Measurements from ENCODE around the gene ANKRD16. TPM values are rescaled to one million over a fixed set of nuclear protein-coding genes. Genes with fewer than 3 reads are reported as not detected.

ANKRD16 gene
- total and polyA plus RNA-seq, 2 experiments from 2014 or later: 6.4 to 16.1 TPM

DNA sequence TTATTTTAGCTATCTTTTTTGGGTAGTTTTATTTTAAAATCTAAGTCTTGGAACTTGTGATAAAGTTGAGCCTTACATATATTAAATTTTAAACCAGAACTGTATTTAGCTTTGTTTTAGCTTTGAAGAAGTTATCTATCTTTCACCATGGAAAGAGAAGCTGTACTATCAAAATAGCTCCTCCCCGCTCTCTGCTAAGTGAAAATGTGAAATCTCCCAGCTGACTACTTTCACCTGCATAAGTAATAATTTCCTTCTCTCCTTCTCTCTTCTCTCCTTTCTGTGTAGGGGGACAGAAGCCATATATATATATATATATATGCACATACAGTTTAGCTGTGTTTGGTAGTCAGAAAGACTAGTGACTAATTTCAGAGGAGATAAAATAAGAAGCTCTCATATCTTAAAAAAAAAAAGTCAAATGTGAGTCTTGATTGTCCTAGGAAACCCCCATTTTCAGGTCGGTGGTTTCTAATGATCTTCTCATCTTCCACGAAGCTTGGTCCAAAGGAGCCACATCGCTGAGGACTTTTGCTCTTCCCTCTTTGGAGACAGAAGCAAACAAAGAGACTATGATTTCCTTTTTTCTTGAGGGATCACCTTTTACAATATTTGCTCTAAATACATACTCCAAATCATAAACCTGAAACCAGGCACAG is 45.9 kb downstream of the ANKRD16 start (continued):
- TF ChIP-seq, protein P1, sequence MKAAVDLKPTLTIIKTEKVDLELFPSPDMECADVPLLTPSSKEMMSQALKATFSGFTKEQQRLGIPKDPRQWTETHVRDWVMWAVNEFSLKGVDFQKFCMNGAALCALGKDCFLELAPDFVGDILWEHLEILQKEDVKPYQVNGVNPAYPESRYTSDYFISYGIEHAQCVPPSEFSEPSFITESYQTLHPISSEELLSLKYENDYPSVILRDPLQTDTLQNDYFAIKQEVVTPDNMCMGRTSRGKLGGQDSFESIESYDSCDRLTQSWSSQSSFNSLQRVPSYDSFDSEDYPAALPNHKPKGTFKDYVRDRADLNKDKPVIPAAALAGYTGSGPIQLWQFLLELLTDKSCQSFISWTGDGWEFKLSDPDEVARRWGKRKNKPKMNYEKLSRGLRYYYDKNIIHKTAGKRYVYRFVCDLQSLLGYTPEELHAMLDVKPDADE (IDR thresholded peaks at IDR 0.05): no peak
- no peak for TF ChIP-seq EZH2phosphoT487 (IDR thresholded peaks at IDR 0.05; ENCODE audit: unreplicated experiment)
- TF ChIP-seq STAT1 (IDR thresholded peaks at IDR 0.05; ENCODE audit: unreplicated experiment): no peak
- no peak for TF ChIP-seq EZH2 (IDR thresholded peaks at IDR 0.05; ENCODE audit: low read depth, unreplicated experiment)
- TF ChIP-seq, protein P2, sequence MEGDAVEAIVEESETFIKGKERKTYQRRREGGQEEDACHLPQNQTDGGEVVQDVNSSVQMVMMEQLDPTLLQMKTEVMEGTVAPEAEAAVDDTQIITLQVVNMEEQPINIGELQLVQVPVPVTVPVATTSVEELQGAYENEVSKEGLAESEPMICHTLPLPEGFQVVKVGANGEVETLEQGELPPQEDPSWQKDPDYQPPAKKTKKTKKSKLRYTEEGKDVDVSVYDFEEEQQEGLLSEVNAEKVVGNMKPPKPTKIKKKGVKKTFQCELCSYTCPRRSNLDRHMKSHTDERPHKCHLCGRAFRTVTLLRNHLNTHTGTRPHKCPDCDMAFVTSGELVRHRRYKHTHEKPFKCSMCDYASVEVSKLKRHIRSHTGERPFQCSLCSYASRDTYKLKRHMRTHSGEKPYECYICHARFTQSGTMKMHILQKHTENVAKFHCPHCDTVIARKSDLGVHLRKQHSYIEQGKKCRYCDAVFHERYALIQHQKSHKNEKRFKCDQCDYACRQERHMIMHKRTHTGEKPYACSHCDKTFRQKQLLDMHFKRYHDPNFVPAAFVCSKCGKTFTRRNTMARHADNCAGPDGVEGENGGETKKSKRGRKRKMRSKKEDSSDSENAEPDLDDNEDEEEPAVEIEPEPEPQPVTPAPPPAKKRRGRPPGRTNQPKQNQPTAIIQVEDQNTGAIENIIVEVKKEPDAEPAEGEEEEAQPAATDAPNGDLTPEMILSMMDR (conservative IDR thresholded peaks at IDR 0.05; ENCODE audit: low read depth in 2 of 2): no peak

DNA sequence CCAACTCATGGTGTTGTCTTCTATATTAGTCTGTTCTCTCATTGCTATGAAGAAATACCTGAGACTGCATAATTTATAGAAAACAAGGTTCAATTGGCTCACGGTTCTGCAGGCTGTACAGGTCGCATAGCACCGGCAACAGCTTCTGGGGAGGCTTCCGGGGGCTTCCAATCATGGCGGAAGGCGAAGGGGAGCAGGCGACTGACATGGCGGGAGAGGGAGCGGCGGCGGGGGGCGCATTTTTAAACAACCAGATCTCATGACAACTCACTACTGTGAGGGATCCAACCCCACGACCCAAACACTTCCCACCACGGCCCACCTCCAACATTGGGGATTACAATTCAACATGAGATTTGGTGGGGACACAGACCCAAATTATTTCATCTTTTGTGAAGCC is 47.7 kb downstream of the ANKRD16 start:
- no peak for DNase-seq (ENCODE audit: low spot score)
- H3F3A ChIP-seq (replicated peaks; ENCODE audit: low read depth): no peaks in the 10 kb centered on the region
- H3K27me3 Mint-ChIP-seq (ENCODE audit: insufficient read depth, low read depth, poor library complexity): peaks cover 8% of the 10 kb centered on the region
- no peak overlapping the region for H3K4me3 Mint-ChIP-seq
- no peak overlapping the region for H3K27ac ChIP-seq (ENCODE audit: low read depth)
- H3K9me3 Mint-ChIP-seq: no peaks in the 10 kb centered on the region
- no peaks in the 10 kb centered on the region for H3K79me2 ChIP-seq (replicated peaks; ENCODE audit: insufficient read depth)
- H3K4me3 ChIP-seq: no peak overlapping the region
- H4K20me1 ChIP-seq (replicated peaks; ENCODE audit: insufficient read depth): no peaks in the 10 kb centered on the region
- 0 out of 2 replicates have a peak, but pooled peaks cover 3% of the 10 kb centered on the region for H3K4me1 ChIP-seq (ENCODE audit: insufficient read depth)
- peaks cover 5% of the 10 kb centered on the region; the same call in 2 of the 3 replicates for H3K4me1 Mint-ChIP-seq
- H2AFZ ChIP-seq: no peak overlapping the region
- no peak overlapping the region for H3K4me2 ChIP-seq
- no peaks in the 10 kb centered on the region for H3K27me3 ChIP-seq (ENCODE audit: insufficient read depth)
- ATAC-seq: no peak
- no peak overlapping the region for H3K27ac Mint-ChIP-seq
- no peaks in the 10 kb centered on the region for H3K9me2 ChIP-seq (ENCODE audit: insufficient read depth)
- H3K36me3 Mint-ChIP-seq (ENCODE audit: low read depth): no peaks in the 10 kb centered on the region
- H3K36me3 ChIP-seq (ENCODE audit: insufficient read depth): no peaks in the 10 kb centered on the region
- TF ChIP-seq ZNF114 (CRISPR knock-in tag; IDR thresholded peaks at IDR 0.05): no peak
- no peak for TF ChIP-seq CREB1 (CRISPR knock-in tag; IDR thresholded peaks at IDR 0.05; ENCODE audit: low read depth)
- TF ChIP-seq EZH2 (IDR thresholded peaks at IDR 0.05; ENCODE audit: low read depth, unreplicated experiment): no peak
- TF ChIP-seq, protein P3, sequence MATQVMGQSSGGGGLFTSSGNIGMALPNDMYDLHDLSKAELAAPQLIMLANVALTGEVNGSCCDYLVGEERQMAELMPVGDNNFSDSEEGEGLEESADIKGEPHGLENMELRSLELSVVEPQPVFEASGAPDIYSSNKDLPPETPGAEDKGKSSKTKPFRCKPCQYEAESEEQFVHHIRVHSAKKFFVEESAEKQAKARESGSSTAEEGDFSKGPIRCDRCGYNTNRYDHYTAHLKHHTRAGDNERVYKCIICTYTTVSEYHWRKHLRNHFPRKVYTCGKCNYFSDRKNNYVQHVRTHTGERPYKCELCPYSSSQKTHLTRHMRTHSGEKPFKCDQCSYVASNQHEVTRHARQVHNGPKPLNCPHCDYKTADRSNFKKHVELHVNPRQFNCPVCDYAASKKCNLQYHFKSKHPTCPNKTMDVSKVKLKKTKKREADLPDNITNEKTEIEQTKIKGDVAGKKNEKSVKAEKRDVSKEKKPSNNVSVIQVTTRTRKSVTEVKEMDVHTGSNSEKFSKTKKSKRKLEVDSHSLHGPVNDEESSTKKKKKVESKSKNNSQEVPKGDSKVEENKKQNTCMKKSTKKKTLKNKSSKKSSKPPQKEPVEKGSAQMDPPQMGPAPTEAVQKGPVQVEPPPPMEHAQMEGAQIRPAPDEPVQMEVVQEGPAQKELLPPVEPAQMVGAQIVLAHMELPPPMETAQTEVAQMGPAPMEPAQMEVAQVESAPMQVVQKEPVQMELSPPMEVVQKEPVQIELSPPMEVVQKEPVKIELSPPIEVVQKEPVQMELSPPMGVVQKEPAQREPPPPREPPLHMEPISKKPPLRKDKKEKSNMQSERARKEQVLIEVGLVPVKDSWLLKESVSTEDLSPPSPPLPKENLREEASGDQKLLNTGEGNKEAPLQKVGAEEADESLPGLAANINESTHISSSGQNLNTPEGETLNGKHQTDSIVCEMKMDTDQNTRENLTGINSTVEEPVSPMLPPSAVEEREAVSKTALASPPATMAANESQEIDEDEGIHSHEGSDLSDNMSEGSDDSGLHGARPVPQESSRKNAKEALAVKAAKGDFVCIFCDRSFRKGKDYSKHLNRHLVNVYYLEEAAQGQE (IDR thresholded peaks at IDR 0.05; ENCODE audit: unreplicated experiment): no peak
- TF ChIP-seq JUNB (IDR thresholded peaks at IDR 0.05; ENCODE audit: unreplicated experiment): no peak
- no peak for TF ChIP-seq NANOG (IDR thresholded peaks at IDR 0.05; ENCODE audit: borderline replicate concordance)
- TF ChIP-seq, protein P4, sequence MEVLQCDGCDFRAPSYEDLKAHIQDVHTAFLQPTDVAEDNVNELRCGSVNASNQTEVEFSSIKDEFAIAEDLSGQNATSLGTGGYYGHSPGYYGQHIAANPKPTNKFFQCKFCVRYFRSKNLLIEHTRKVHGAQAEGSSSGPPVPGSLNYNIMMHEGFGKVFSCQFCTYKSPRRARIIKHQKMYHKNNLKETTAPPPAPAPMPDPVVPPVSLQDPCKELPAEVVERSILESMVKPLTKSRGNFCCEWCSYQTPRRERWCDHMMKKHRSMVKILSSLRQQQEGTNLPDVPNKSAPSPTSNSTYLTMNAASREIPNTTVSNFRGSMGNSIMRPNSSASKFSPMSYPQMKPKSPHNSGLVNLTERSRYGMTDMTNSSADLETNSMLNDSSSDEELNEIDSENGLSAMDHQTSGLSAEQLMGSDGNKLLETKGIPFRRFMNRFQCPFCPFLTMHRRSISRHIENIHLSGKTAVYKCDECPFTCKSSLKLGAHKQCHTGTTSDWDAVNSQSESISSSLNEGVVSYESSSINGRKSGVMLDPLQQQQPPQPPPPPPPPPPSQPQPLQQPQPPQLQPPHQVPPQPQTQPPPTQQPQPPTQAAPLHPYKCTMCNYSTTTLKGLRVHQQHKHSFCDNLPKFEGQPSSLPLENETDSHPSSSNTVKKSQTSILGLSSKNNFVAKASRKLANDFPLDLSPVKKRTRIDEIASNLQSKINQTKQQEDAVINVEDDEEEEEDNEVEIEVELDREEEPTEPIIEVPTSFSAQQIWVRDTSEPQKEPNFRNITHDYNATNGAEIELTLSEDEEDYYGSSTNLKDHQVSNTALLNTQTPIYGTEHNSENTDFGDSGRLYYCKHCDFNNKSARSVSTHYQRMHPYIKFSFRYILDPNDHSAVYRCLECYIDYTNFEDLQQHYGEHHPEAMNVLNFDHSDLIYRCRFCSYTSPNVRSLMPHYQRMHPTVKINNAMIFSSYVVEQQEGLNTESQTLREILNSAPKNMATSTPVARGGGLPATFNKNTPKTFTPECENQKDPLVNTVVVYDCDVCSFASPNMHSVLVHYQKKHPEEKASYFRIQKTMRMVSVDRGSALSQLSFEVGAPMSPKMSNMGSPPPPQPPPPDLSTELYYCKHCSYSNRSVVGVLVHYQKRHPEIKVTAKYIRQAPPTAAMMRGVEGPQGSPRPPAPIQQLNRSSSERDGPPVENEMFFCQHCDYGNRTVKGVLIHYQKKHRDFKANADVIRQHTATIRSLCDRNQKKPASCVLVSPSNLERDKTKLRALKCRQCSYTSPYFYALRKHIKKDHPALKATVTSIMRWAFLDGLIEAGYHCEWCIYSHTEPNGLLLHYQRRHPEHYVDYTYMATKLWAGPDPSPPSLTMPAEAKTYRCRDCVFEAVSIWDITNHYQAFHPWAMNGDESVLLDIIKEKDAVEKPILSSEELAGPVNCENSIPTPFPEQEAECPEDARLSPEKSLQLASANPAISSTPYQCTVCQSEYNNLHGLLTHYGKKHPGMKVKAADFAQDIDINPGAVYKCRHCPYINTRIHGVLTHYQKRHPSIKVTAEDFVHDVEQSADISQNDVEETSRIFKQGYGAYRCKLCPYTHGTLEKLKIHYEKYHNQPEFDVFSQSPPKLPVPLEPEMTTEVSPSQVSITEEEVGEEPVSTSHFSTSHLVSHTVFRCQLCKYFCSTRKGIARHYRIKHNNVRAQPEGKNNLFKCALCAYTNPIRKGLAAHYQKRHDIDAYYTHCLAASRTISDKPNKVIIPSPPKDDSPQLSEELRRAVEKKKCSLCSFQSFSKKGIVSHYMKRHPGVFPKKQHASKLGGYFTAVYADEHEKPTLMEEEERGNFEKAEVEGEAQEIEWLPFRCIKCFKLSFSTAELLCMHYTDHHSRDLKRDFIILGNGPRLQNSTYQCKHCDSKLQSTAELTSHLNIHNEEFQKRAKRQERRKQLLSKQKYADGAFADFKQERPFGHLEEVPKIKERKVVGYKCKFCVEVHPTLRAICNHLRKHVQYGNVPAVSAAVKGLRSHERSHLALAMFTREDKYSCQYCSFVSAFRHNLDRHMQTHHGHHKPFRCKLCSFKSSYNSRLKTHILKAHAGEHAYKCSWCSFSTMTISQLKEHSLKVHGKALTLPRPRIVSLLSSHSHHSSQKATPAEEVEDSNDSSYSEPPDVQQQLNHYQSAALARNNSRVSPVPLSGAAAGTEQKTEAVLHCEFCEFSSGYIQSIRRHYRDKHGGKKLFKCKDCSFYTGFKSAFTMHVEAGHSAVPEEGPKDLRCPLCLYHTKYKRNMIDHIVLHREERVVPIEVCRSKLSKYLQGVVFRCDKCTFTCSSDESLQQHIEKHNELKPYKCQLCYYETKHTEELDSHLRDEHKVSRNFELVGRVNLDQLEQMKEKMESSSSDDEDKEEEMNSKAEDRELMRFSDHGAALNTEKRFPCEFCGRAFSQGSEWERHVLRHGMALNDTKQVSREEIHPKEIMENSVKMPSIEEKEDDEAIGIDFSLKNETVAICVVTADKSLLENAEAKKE (CRISPR knock-in tag; IDR thresholded peaks at IDR 0.05): no peak
- no peak for TF ChIP-seq ZNF331 (CRISPR knock-in tag; IDR thresholded peaks at IDR 0.05; ENCODE audit: low read depth)

Measured in GM23338 (cell line).